ENCODE data around the gene CHN1.

Gene CHN1

GRCh38 chr2:174859563-174860169 is 145.5 kb downstream of the CHN1 start:
- no peak for FAIRE-seq

DNA sequence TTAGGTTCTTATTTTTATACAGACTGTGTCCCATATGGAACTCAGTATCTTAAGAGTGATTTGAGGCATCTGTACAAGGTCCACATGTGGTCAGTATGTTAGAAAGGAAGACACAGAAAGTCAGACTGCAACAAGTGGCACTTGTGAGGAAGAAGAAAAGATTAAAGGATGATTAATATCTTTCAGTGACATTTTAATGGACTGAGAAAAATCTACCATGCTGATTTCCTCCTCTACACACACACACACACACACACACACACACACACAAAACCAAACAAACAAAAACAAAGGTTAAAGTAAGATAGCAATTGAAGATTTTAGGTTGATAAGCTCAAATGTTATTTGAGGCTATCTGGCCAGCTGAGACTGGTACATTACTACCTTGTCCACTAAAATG is 146.4 kb downstream of the CHN1 start:
- no peak for FAIRE-seq

DNA sequence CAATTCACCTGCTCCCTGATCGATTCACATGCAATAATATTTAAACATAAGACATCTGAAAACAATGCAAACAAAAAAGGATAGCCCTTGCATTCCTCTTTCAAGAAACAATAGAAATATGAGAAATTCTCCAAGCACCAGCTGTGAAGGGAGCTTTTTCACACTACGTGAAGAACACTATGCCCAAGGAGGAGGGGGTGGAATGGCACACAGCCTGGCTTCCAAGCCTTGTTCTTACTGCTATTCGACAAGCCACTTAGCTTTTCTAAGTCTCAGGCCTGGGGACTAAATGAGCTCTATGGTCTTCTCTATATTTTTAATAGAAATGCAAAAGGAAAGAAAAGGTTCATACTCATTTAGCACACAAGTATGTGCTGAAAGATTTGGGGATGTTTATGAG is 148.7 kb downstream of the CHN1 start:
- no peak for FAIRE-seq

DNA sequence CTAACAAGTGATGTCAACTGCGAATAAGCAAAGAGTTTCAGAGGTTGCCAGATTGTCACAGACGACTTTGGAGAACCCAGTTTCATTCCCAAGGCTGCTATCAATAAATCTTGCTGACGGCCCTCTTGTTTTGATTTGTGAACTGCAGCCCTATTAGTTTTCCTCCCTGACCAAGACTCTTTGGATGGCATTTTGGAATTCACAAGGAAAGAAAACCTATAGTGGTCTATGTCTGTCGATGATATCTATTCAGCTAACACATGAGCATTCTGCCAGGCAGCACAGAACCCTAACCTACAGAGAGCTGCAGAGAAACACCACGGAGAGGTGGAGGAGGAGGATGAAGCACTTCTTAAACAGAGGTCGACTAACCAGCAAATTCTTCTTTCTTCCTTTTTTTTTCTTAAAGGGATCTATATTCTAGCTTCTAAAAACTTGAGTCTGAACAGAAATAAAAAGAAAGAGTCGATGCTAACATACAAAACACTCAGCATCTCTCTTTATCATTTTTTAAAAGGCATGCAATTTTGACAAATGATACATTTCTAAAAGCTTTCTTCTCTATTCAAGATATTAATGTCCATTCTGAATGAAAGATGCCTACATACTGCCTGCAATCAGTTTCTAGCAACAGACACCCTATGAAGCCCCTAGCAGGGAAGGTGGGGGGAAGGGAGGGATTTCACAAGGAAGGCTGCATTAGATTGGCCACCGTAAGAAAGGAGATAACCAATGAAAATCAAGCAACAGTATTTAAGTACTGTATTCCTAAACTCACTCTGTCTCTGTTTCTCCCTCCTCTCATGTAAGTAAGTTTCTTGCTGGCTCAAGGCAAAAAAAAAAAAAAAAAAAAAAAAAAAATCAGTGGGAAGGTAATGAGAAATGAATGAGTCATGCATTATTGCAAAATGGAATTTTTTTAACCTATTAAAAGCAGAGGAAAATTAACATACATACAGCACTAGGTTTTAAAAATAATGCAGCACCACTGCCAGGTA is 157.9 kb downstream of the CHN1 start:
- FAIRE-seq, result no peak

DNA sequence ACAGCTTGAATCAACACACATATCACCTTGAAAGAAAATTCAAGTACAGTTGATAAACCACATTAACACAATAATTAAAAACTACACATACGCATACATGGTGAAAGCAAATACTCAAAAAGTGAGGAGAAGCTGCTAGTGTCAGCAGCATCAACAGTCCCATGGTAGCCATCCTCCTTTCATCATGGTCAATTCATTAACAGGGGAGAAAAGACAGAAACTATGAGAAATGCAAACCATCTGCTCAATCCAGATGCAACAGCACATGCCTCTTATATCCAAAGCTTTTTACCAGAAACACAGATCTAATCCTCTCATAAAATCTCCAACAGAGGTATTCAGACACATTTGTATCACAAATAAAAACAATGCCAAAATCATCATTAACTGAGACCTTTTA is 159.0 kb downstream of the CHN1 start:
- no peak for FAIRE-seq

- FAIRE-seq, result no peak
Observed at GRCh38 chr2:174844295-174844708, 160.9 kb downstream of the CHN1 start.

- no peak for FAIRE-seq
Observed at GRCh38 chr2:174842496-174842895, 162.7 kb downstream of the CHN1 start.

DNA sequence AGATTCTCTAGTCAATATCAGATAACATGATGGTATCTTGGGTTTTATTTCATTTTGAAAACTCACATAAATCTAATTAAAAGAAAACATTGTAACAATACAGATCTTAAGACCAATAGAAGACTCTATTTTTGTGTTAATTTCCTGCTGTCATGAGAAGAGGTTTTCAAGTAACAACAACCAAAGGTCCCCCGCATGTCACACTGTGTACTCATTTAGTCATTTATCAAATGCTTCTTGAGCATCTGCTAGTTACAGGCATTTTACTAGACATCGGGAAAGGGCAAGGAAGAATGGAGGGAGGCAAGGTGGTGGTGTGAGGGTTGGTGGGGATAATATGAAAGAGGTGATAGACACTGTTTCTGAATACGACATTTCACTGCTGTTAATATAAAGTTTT is 163.2 kb downstream of the CHN1 start:
- no peak for FAIRE-seq

DNA sequence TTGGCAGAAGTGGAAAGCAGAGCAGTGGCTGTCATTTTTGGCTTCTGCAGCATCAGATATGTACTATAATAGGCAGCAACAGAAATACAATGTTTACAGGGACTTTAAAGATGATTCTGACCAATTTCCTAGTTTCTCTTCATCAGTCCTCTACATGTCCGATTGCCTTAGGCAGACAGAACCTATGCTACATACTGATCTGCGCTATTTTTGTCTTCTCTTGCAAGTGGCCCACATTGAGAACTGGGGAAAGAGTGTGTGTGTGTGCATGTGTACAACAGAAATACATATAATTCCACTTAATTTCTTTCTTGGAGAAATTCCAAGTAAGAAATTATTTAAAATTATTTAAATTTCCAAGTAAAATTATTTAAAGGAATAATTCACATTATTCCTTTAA is 163.8 kb downstream of the CHN1 start:
- FAIRE-seq, result no peak

GRCh38 chr2:174840436-174840835 is 164.7 kb downstream of the CHN1 start:
- FAIRE-seq, result no peak

- FAIRE-seq, result no peak
Observed at GRCh38 chr2:174839662-174840061, 165.5 kb downstream of the CHN1 start.

DNA sequence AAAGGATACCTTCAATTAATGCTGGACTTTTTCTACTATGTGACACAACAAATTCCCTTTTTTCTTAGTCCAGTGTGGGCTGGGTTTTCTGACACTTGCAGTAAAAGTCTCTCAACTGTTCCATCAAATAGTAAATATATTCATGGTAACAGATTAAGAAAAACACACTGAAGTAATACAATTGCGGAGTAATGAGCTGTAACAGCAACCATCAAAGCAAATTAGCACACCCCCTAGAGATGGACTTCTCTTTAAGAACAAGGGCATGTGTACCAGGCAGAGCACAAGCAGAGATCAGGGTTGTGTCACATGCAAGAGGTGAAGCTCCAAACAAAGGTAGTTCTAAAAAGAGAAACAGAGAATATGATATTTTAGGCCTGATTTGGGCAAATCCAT is 168.2 kb downstream of the CHN1 start:
- FAIRE-seq, result no peak

- FAIRE-seq, result no peak
Observed at GRCh38 chr2:174836377-174836994, 168.7 kb downstream of the CHN1 start.

- no peak for FAIRE-seq
Observed at GRCh38 chr2:174835797-174836255, 169.4 kb downstream of the CHN1 start.

GRCh38 chr2:174833737-174834136 is 171.4 kb downstream of the CHN1 start:
- no peak for FAIRE-seq

- FAIRE-seq, result no peak
Observed at GRCh38 chr2:174830561-174830960, 174.6 kb downstream of the CHN1 start.

- FAIRE-seq, result no peak
Observed at GRCh38 chr2:174829550-174829949, 175.6 kb downstream of the CHN1 start.

GRCh38 chr2:174827371-174828369 is 177.5 kb downstream of the CHN1 start:
- FAIRE-seq, result no peak

DNA sequence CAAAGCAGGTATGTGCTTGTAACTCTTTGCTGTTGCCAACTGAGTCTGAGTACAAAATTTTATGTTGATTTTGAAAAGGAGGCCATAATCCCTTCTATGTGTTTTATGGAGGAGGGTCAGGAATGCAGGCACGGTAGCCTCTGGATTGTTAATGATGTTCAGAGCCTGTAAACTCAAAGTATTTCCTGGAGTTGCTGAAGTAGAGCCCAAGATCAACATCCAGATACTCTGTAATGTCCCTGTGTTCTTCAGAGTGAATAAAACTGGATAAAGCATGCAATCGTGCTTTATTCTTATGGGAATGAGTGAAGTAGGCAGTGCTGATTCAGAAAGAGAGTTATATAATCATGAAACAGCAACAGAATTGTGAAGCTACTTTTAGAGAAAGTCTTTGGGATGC is 179.1 kb downstream of the CHN1 start:
- FAIRE-seq, result no peak

DNA sequence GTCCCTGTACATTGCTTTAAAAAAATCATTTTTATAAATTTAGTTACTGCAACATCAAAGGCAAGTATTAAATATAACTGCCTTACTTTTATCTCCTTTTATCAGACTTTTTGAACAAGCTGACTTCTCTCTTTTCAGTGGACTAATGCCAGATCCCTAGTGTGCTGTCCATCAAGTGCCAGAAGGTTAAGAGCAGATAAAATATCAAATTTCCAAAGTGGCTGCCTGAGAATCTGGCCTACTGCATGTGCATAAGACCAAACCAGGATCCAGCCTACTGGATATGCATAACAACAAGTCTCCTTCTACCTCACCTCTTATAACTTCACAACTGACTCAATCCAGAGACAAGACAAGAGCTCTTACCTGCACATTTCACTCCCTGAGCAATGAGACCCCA is 181.1 kb downstream of the CHN1 start:
- no peak for FAIRE-seq

GRCh38 chr2:174821628-174822027 is 183.6 kb downstream of the CHN1 start:
- no peak for FAIRE-seq

- no peak for FAIRE-seq
Observed at GRCh38 chr2:174820361-174820760, 184.8 kb downstream of the CHN1 start.

Data from A204.1 (cell line).